Measurements from ENCODE around the gene EFNA5.

Gene EFNA5

DNA sequence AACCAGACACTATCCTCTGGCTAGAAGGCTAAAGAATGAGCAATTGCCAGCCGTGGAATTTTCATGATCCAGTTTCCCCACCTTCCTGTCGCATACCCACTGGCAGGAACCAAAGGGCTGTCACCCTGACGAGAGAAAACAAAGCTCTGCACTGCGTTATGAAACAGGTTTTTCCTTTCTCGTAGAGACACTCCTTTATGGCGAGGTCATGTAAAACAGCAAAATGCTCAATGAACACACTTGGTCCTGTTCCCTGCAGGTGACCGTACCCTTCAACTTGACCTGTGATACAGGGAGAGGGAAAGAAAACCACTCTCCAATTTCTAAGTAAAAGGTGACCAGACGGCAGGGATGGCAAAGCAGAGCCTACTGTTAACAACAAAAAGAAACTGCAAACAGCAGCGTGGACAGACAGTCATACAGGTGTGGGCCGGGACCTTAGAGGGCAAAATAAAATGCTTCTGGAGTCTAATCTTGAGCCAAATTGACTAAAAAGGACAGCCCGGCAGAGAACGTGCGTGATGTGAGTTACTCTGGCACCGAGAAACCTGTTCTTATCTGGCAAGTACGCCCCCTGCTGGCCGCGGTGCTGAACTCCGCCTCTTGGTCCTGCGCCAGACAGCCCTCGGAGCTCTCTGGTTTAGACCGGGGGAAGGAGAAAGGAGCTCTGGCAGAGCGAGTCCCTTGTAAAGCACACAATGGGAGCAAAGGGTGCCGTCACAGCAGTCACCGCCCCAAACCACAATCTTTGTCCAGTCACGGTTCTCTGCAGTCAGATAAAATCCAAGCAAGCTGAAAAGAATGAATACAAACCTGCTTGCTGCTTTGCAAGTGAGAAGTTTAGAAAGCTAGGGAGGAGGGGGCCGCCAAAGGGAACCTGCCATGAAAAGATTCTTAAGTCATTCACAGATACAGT, 98.9 kb downstream of the EFNA5 start:
- DNase-seq (ENCODE audit: low read depth in 2 of 2) = peak; percentile 62 to 86

DNA sequence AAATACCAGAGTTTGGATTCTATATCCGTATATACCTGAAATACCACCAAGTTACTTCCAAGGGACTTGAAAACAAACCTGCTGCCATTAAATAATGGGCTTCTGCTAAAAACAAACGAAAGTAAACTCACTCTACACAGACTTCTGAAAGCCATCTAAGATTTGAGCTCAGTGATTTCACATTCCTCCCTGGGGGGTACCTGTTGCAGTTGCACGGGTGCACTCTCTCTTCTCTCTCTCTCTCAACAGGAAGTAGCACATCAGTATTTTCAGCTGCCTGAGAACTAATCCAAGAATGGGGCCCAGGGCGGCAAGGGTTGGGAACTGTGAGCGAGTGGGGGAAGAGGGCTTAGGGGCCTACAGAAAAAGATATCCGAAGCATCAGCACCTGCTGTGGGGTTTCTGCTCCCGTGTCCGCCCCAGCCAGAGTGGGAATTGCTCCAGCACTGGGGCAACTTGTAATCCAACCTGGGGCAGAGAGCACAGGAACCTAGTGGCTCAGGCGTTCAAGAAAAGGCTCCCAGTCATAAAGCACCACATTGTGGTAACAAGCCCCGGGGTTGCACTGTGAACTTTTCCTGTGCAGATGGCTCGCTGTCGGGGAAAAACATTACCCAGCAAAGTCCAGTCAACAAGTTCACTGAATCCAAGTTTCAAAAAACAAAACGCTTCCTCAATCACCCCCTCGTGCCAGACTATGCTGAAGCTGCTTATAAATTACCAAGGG, 99.8 kb downstream of the EFNA5 start:
- no peak for DNase-seq (ENCODE audit: low read depth in 2 of 2)

DNA sequence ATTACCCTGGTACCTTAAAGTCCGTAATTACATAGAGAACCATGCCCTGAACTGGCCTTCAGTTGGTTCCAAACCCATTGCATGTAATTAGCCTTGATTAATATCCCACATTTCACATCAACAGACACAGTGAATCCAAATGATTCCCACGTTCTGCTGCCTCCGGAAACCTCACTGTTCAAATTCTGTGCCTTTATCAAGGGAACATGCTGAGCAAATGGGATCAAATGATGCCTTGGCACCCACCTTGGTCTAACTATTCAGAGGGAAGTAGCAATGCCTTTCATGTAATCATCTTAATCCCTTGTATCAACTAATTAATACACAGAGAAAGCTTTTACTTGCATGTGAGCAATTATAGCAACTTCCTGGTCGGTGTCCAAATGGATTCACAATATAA, 100.6 kb downstream of the EFNA5 start:
- DNase-seq (ENCODE audit: low read depth in 2 of 2) = no peak

DNA sequence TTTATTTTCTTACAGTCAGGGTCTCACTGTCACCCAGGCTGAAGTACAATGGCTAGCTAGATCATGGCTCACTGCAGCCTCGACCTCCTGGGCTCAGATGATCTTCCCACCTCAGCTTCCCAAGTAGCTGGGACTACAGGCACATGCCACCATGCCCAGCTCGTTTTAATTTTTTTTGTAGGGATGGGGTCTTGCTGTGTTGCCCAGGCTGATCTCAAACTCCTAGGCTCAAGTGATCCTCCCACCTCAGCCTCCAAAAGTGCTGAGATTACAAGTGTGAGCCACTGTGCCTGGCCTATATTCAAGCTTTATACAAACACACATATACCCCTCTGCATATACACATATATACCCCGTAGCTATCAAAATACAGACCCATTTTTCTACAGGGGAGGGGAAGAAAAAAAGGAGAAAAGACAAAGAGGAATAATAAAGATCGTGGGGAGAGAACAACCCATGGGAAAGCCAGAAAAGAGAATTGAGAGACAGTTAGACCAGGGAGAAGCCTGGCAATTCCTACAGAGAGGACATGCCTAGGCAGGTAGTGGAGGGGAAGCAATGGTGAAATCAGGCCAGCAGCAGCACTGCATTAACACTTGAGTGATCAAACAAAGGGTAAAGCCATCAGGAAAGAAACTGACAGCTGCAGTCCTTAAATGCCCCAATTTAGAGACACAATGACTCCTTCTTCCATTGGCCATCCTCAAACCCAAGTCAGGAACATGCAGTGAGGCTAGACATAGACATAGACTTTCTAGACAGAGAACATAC, 102.7 kb downstream of the EFNA5 start:
- DNase-seq (ENCODE audit: low read depth in 2 of 2) = no peak

DNA sequence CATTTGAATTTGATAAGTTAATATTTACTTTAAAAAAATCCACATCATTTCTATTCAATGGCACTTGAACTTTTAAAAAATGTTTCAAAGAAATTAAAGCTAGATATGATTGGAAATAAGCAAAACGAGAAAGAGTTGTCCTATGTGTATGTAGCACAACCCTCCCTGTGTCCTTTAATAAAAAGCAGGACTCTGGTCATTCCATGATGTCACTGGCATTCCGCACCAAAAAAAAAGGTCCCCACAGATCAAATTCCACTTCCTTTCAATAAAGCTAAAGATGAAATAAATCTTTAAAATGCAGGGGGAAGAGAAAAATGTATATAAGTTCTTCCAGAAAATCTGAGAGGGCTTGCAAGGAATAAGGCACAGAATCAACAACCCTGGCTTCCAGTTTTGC, 103.8 kb downstream of the EFNA5 start:
- no peak for DNase-seq (ENCODE audit: low read depth in 2 of 2)

DNA sequence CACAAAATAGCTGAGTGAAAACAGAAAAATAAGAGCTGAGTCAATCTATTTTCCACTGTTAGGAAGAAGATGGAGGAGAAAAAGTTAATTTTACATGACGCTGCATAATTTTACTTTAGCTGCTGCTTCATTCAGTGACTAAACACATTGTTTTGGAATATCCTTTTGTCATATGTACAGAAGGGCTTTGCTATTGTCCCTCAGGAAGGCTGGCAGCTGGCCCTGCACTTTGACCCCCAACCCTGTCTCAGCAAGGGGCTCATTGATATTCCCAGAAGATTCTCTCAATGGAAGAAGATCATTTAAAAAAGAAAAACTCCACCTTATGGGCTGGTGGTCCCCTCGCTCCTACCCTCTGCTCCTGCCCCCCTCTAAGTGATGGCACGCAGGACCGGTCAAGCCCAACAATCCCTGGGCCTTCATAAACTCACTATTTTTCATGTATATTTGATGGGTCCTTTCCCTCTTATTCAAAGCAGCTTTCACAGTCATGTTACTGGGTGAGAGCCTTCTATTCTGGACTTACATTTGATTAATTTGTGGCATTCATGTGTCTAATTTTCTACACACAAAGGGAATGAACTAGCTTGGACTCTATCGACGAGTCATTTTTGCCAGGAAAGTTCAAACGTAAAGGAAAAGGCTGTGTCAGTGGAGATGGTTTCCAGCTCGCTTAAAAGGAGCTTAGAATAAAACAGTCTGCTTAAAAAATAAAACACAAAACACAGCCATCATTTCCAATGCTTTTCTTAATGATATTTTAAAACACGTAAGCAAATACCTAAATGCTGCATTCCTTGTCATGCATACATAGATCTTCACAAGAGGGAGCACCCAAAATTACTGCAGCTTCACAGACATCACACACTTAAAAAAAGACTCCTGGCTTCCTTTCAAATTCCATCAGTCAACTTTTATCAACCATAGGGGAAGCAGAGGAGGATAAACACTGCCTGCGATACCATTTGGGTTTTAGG, 104.7 kb downstream of the EFNA5 start:
- DNase-seq (ENCODE audit: low read depth in 2 of 2) = no peak

DNA sequence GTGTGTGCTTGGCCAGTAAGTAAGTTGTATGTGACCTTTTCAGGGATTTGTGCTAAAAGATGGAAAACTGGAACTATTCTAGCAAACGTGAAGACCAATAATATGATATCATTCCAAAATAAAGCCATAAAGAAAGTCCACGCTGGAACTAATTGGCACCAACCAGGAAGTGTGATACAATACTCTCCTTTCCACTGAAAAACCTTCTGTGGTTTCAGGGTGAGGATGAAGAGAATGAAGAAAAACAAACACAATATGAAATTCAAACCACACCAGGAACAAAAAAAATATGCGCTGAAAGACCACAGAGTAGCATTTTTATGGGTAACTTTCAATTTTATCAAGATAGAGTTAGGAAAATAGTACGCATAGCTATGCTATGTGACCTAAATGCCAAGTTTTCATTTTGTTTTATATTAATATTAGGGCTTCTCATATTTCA, 105.8 kb downstream of the EFNA5 start:
- DNase-seq (ENCODE audit: low read depth in 2 of 2) = no peak

DNA sequence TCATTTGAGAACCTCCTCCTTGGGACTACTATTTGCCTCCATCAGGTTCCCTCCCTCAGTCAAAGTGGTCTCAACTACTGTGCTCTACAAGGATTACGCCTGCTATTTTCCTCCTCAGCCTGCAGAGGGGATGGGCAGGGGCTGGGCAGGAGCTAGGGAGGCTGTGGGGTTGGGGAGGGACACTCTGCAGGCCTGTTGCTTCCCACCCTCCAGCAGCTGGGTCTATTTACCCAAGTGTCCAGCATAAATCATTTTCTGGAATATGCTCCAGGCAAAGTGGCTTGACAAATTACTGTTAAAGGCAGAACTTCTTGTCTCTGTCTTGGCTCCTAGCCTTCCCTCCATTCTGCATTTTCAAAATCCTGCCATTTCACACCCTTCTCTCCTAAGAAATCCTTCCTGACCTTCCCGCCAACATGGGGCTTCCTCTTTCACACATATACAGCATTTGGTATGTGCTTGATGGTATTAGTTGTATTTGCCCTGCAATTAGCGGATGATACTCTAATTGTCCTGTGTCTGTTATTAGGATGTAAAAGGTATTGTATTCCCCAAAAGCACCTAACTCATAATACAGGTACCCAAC, 106.7 kb downstream of the EFNA5 start:
- DNase-seq (ENCODE audit: low read depth in 2 of 2) = no peak

DNA sequence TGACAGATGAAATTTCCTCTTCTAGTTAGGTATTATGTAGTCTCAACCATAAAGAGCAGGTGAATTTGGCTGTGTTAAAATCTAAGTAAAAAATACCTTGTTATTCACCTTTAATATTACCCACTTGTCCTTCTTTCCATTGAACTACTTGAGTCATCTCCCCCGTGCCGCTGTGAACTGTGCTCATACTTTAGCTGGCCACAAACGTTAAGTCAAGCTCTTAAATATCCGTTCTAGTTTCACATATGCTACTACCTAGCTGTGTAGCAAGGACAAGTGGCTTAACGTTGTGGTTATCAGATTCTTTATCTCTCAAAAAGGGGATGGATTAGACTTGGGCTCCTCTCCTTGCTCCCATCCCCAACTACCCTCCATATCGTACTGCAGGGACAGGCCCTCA, 110.4 kb downstream of the EFNA5 start:
- DNase-seq (ENCODE audit: low read depth in 2 of 2) = no peak

DNA sequence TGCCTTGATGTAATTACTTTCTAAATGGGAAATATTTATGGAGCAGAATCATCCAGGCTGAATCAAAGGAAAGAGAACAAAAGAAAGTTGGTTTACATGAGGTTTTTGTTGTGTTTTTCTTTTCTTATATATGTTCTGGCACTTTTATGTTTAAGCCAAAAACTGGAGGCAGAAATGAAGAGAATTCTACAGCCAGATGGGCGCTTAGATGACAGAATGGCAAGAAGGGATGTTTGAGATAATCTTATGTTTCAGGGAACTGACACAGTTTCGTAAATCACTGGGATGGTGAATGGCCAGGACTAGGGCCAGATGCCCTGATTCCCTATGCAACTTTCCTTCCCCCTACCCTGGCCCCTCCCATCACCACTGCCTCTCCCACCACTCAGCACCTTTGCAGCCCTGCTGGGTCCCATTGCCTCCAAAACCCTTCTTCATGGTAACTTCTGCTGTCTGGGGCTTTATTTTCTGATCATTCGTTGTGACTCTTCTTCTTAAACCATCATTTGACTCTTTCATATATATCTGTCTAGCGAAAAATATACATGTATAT, 111.8 kb downstream of the EFNA5 start:
- no peak for DNase-seq (ENCODE audit: low read depth in 2 of 2)

DNA sequence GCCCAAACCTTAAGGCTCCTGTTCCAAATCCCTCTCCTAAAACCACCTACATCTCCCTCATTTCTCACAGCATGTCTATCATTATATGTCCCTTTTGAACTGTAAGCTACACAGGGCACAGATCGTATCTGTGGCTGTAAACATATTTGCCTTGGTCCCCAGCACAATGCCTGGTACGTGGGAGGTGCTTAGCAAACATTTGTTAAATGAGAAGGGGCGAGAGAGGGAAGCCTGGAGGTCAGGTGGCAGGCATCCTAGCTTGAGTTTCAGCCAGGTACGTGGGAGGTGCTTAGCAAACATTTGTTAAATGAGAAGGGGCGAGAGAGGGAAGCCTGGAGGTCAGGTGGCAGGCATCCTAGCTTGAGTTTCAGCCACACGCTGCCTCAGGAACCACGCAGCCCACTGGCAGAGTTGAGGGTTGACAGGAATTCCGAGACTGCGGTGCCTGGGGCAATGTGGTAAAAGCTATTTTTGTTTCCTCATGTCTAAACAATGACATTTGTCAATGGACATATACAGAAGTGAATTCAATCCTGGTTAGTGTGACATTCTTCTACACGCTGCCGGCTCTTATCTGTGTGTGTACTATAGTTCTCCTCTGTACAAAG, 113.6 kb downstream of the EFNA5 start:
- DNase-seq (ENCODE audit: low read depth in 2 of 2) = no peak

DNA sequence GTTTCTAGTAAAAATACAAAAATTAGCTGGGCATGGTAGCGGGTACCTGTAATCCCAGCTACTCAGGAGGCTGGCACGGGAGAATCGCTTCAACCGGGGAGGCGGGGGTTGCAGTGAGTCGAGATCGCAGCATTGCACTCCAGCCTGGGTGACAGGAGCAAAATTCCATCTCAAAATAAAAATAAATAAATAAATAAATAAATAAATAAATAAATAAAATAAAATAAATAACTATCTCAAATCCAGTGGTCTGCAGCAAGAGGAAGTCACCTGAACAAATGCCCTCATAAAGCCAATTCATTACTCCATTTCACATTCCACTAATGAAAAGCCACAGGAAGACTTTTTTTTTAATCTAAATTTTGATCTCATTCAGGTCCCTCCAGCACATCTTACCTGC, 114.2 kb downstream of the EFNA5 start:
- no peak for DNase-seq (ENCODE audit: low read depth in 2 of 2)

DNA sequence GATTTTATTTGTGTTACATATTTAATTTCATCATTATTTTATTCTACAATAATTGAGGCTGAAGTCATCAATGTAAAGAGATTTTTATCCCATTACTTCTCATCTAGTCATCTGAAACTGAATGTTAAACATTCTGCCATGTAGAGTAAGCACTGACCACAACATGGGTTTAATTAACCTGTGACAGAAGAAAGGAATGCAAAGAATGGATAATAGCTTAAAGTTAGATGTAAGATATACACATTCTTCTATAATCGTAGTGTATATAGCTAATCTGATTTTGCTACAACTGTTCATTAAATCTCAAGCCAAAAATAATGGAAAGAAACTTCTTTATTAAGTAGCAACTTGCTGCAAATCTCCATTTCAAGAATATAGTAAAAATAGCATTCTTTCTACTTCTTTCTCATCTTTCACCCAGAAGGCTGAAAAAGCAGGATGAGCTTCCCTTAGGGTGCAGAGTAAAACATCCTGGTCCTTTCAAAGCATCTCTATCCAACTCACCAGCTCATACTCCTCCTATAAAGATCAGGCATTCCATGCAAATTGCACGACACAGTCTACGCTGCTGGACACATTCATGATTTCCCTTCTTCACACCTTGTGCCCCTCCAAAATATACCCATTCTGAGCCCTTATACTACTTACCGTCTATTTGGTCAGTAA, 115.2 kb downstream of the EFNA5 start:
- no peak for DNase-seq (ENCODE audit: low read depth in 2 of 2)

DNA sequence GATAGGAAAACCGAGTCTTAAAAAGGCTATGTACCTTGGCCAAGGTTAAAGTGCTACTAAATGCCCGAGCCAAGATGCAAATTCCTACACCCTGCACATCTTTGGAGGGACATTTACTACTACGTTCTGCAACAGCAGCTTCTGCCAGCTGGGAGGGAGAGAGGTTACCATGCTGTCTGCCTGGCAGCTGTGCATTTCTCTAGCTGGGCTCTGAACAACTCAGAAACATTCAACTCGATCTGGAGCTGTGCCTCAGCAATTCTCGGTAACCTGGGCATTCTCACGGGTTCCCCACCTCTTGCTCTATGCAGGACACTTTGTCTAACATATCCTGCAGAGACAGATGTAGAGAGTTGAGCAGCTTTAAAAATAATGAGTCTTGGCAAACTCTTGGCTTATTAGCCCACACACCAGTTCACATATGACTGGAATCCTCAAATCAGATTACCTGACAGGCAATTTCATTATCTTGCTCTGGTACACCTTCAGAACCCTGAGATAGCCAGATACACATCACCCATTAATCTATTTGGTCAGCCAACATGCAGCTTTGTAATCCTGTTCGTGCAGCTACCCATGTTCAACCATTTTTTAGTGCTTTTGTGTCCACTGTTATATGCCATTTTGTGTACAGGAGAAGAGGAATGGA, 115.8 kb downstream of the EFNA5 start:
- DNase-seq (ENCODE audit: low read depth in 2 of 2) = no peak

DNA sequence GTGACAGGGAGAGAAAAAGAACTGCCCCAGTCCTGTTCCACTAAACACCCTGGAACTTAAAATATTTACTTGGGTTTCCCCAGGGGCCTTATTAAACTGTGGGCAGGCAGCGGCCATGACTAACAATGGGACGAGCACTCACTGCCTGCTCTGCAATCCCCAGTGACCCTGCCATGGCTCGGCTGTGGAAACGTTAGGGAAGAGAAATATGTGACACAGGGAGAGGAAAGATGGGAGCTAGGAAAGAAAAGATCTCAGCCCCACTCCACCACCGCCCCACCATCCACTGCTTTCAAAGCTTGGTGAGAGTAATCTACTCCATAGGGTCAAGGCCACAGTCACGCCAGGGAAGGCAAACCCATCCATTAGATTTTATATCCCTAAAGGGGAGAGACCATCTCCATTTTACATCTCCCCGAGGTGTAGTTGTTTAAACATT, 117.6 kb downstream of the EFNA5 start:
- no peak for DNase-seq (ENCODE audit: low read depth in 2 of 2)

DNA sequence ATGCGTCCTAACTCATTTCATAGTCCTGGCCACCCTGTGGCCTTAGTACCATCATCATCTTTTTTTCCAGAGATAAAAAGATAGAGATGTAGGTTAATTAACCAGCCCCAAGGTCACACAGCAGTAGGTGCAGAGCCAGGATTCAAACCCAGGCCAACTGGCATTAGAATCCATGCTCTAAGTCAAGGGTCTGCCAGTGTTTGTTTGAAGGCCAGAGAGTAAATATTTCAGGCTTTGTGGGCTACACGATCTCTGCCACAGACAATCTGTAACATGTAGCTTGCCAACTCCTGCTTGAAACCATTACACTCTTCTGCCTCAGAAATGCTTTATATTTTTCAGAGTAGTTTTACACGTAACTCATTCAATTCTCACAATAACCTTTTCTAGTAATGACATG, 119.6 kb downstream of the EFNA5 start:
- no peak for DNase-seq (ENCODE audit: low read depth in 2 of 2)

DNA sequence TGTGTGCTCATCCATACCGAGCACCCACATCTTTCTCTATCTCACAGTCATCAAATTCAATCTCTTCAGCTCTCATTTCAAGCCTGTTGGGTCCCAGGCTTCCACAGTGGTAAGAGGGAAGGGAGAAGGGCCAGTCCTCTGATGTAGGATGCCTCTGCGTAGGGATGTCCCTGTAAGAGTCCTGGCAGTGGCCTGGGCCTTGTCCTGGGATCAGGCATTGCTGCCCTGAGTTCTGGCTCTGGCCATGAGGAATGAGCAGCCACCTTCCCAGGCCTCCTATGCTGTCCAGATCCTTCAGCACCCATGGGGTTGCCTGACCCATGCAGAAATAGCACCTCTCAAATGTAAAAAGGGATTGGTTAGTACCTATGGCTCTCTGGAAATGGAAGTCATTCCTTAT, 121.2 kb downstream of the EFNA5 start:
- no peak for DNase-seq (ENCODE audit: low read depth in 2 of 2)

DNA sequence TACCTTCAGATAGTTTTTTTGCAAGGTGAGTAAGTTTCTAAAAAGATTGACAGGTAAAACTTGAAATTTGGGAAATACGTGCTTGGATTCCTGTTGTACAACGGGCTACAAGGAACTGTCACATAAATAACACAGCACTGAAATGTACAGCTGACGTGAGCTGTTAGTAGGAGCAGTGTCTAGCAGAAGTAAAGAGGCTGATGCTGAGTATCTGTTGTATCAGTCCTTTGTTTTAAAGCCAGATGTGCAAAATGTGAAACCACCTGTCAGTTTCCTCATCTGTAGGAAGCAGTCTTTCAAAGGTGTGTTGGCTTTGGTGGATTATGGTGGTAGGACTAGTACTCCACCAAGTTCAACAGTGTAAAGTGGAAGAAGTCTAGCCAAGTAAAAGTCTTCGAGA, 122.3 kb downstream of the EFNA5 start:
- DNase-seq (ENCODE audit: low read depth in 2 of 2) = no peak

DNA sequence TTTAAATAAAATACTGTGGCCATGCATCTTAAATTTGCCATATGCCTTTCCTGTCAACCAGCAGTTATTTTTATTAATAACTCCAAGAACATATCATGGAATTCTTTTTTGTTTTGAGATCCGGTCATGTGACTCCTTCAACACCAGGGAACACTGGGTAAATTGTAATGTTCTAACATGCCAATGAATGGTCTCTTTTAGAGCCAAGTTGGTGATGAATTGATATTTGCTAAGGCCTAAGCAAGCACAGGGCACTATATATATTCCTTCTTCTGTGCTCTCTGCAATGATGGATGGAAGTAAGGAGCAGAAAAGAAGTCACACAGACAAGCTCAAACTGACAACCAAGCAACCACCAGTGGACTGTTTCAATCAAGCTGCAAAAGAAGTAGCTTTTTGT, 124.0 kb downstream of the EFNA5 start:
- no peak for DNase-seq (ENCODE audit: low read depth in 2 of 2)
